Stomach (tissue), 9 donors: Measurements from ENCODE around the gene RELL2. TPM values are rescaled to one million over a fixed set of nuclear protein-coding genes. Genes with fewer than 3 reads are reported as not detected.

ENCODE experiments used
- DNase-seq, 2 donors: peaks; one replicate each; pipeline versions ENCODE4 v3.0.0 to v3.0.0-alpha.2; 2013 to 2019
- H3K27ac ChIP-seq, 5 donors: fragments of 200-600 bp in 4 of 5; sonication (generic) in 4 of 5; one replicate each; pipeline ENCODE4 v1.5.1; 2013 to 2019; ENCODE audit warnings: mild to moderate bottlenecking in 1 of 5, moderate library complexity in 1 of 5
- H3K27me3 ChIP-seq, 3 donors: fragments of 200-600 bp; sonication (generic); one replicate each; pipeline ENCODE4 v1.5.1; 2017 to 2019; ENCODE audit warnings: mixed run types in 1 of 3
- H3K36me3 ChIP-seq, 4 donors: fragments of 200-600 bp; sonication (generic); 1 replicate in 3 of 4; 2 replicates in 1 of 4; pipeline ENCODE4 v1.5.1; 2016 to 2019
- H3K4me1 ChIP-seq, 4 donors: fragments of 200-600 bp; sonication (generic); one replicate each; pipeline ENCODE4 v1.5.1; 2016 to 2019
- H3K4me3 ChIP-seq, 4 donors: fragments of 200-600 bp; sonication (generic) in 3 of 4; one replicate each; pipeline ENCODE4 v1.5.1; 2016 to 2019; ENCODE audit warnings: mild to moderate bottlenecking in 1 of 4
- H3K9me3 ChIP-seq, 4 donors: fragments of 200-600 bp; sonication (generic); one replicate each; pipeline ENCODE4 v1.5.1; 2016 to 2019
- EP300 ChIP-seq: sonication (generic); formaldehyde crosslinking; IDR thresholded peaks from one replicate; pipeline ENCODE4 v1.6.1; 2017; ENCODE audit warnings: antibody characterized with exemption
- POLR2A ChIP-seq, 4 donors: fragments of 450-650 bp; IDR thresholded peaks; one replicate each; pipeline ENCODE4 v1.6.1; 2016; ENCODE audit warnings: antibody characterized with exemption in 4 of 4, control low read depth in 2 of 4, mild to moderate bottlenecking in 1 of 4, moderate library complexity in 1 of 4
- POLR2AphosphoS5 ChIP-seq, 3 donors: sonication (generic); formaldehyde crosslinking; IDR thresholded peaks; one replicate each; pipeline ENCODE4 v1.6.1; 2016; ENCODE audit warnings: antibody characterized with exemption in 3 of 3
- WGBS, 5 donors: extraction: QIAGEN DNeasy Blood & Tissue Kit in 3 of 5; methylation state at CpG; one replicate each; pipeline versions ENCODE4 v1.1.5 to v1.1.7; 2013 to 2018; 5-methylcytosine and 5-hydroxymethylcytosine counted together
- intact Hi-C: fragments of 100-400 bp; cut with DNase I; formaldehyde crosslinking; loops from one replicate; pipeline ENCODE4 v1.15.1; 2023; ENCODE audit warnings: low total_unique reads
- polyA plus RNA-seq, 3 donors: library from polyadenylated mRNA; stranded (reverse); fragments of 200-250 nt; gene quantifications; one replicate each; pipeline ENCODE4 v1.2.3, GENCODE V29; 2013
- total RNA-seq, 5 donors: library from RNA; depleted of rRNA; stranded (reverse); fragments of >200 nt; gene quantifications; one replicate each; pipeline versions ENCODE4 v1.1.0 to v1.2.3, GENCODE V29; 2014 to 2016
- TF ChIP-seq, protein P1 (sequence below), 7 experiments: fragments of 450-650 bp in 4 of 7; fragments of 200-600 bp in 3 of 7; sonication (generic) in 3 of 7; IDR thresholded peaks; one replicate each; pipeline ENCODE4 v1.5.1; 2016 to 2019; ENCODE audit warnings: antibody characterized with exemption in 7 of 7, control low read depth in 2 of 7, mild to moderate bottlenecking in 1 of 7
- donor health status: healthy with polysubstance abuse.
- donor health status: Bipolar disorder and iron deficiency.
- donor health status: healthy.

The RELL2 gene
- total and polyA plus RNA-seq, 8 donors: 0.45 to 4.9 (median 1.2) TPM; not detected in 1

DNA sequence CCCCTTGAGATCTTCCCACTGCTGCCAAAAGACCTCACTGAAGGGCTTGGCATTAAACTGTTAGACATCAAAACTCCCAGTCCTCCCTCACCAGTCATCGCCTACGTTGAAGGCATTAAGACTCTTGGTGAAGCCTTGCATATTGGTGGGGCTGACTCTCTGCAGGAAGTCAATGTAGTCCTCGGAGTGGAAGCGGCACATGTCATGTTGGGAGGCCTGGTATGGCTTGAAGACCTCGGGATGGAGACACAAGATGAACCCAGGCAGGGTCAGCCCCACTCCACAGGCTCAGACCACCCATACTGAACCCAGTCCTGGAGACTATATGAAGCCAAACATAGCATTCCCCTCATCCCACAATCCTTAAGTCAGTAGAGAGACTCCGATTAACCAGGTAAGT lies 2.1 kb upstream of the RELL2 start:
- Histone ChIP-seq H3K27me3 (peaks cover 0 to 10% (median 0%) of the 10 kb centered on the region in 3 donors), H3K36me3 (peaks cover 2 to 22% (median 16%) of the 10 kb centered on the region in 4 donors), H3K4me1 (peaks cover 19 to 56% (median 44%) of the 10 kb centered on the region in 4 donors), H3K9me3 (no peaks in the 10 kb centered on the region), H3K4me3 (no peak overlapping the region), H3K27ac (no peak overlapping the region)
- TF ChIP-seq, protein P1, sequence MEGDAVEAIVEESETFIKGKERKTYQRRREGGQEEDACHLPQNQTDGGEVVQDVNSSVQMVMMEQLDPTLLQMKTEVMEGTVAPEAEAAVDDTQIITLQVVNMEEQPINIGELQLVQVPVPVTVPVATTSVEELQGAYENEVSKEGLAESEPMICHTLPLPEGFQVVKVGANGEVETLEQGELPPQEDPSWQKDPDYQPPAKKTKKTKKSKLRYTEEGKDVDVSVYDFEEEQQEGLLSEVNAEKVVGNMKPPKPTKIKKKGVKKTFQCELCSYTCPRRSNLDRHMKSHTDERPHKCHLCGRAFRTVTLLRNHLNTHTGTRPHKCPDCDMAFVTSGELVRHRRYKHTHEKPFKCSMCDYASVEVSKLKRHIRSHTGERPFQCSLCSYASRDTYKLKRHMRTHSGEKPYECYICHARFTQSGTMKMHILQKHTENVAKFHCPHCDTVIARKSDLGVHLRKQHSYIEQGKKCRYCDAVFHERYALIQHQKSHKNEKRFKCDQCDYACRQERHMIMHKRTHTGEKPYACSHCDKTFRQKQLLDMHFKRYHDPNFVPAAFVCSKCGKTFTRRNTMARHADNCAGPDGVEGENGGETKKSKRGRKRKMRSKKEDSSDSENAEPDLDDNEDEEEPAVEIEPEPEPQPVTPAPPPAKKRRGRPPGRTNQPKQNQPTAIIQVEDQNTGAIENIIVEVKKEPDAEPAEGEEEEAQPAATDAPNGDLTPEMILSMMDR (IDR thresholded peaks at IDR 0.05): no peak
- TF ChIP-seq EP300 (no peak), POLR2A (IDR thresholded peaks at IDR 0.05) (no peak), POLR2AphosphoS5 (IDR thresholded peaks at IDR 0.05) (no peak)
- 90 to 93% (median 93%) methylated on average over 6 of the region's 6 CpGs for WGBS, 5 donors
- DNase-seq: no peak
- intact Hi-C loops: no loop called here

DNA sequence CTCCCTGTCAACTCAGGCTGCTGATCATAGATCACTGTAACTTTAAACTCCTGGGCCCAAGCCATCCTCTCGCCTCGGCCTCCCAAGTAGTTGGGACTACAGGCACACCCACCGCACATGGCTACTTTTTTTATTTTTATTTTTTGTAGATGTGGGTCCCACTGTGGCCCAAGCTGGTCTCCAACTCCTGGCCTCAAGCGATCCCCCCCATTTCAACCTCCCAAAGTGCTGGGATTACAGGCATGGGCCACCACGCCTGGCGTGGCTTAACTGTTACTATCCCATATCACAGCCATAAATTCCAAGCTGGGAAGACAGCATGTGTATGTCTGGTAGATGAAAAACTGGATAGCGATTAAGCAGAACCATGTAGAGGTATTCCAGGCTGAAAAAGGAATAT lies 1.2 kb upstream of the RELL2 start:
- WGBS, 5 donors: 56 to 69% (median 65%) methylated on average over 7 of the region's 7 CpGs
- peaks cover 0 to 16% (median 12%) of the 10 kb centered on the region in 4 donors for H3K36me3 ChIP-seq
- H3K4me1 ChIP-seq: peaks cover 19 to 56% (median 44%) of the 10 kb centered on the region in 4 donors
- H3K4me3 ChIP-seq: peak overlapping the region; percentile 74 to 90 (median 82)
- intact Hi-C loops: no loop called here
- no peaks in the 10 kb centered on the region for H3K9me3 ChIP-seq
- peaks cover 0 to 10% (median 0%) of the 10 kb centered on the region in 3 donors for H3K27me3 ChIP-seq
- peak overlapping the region in 2 of 5 donors; percentile 86 to 87 for H3K27ac ChIP-seq
- DNase-seq: no peak
- TF ChIP-seq, protein P1 (IDR thresholded peaks at IDR 0.05): no peak
- TF ChIP-seq EP300 (no peak), POLR2AphosphoS5 (IDR thresholded peaks at IDR 0.05) (no peak)

DNA sequence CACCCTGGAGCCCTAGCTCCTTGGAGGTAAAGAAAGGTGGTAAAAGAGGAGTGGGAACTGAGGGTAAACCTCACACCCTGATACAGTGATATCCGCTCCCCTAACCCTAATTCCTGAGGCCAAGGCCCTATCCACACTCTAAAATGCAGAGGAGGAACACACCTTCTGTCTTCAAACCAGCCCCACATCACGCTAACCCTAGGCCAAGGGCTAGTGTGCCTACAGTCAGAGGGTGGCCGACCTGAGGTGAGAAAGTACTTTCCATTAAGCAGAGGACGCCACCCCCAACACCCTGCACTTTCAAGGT lies 738 bp upstream of the RELL2 start:
- TF ChIP-seq POLR2A (IDR thresholded peaks at IDR 0.05) (no peak), EP300 (no peak), POLR2AphosphoS5 (IDR thresholded peaks at IDR 0.05) (no peak)
- TF ChIP-seq, protein P1 (IDR thresholded peaks at IDR 0.05): no peak
- Histone ChIP-seq H3K27ac (peak overlapping the region; percentile 81 to 87 (median 86)), H3K4me1 (peaks cover 19 to 56% (median 44%) of the 10 kb centered on the region in 4 donors), H3K4me3 (peak overlapping the region; percentile 74 to 90 (median 82)), H3K27me3 (peaks cover 0 to 10% (median 0%) of the 10 kb centered on the region in 3 donors), H3K9me3 (no peaks in the 10 kb centered on the region), H3K36me3 (peaks cover 0 to 16% (median 14%) of the 10 kb centered on the region in 4 donors)
- no peak for DNase-seq
- intact Hi-C loops: no loop called here
- 4 to 7% (median 4%) methylated on average over 4 of the region's 4 CpGs for WGBS, 5 donors

DNA sequence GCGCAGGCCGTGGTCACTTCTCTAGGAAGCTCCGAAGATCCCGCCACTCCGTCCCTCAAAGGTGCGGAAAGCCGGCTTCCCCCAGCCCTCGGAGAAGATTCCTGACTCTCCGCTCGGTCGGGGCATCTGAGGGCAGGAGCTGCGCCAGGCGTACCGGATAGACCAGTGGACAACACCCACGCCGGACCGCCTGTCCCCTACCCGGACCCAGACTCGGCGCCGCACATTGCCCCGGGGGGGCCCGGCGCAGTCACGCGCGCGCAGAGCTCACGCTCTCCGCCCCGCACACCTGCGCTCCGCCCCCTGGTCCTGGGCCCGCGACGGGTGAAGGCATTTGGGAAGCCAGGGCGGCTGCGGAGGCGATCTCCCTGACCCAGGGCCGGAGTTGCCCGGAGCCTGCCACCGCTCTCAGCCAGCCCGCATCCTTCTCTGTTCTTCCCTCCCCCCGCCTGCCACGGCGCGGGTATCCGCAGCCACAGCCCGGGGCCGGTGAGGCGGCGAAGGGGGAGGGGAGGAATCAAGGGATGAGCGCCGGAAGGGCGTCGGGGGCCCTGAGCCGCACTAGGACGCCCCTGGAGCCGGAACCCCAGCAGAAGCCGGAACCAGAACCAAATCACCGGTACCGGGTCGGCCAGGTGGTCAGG lies 448 bp downstream of the RELL2 start:
- H3K4me3 ChIP-seq: peak overlapping the region; percentile 74 to 90 (median 82)
- H3K27ac ChIP-seq: peak overlapping the region; percentile 42 to 87 (median 86)
- H3K9me3 ChIP-seq: no peaks in the 10 kb centered on the region
- peaks cover 0 to 25% (median 18%) of the 10 kb centered on the region in 4 donors for H3K36me3 ChIP-seq
- no peak for TF ChIP-seq POLR2A (IDR thresholded peaks at IDR 0.05)
- 0 to 2% (median 1%) methylated on average over 42 to 63 of the region's 63 CpGs for WGBS, 5 donors
- peak; percentile 37 to 61 for DNase-seq
- H3K27me3 ChIP-seq: peaks cover 0 to 10% (median 0%) of the 10 kb centered on the region in 3 donors
- peaks cover 19 to 54% (median 41%) of the 10 kb centered on the region in 4 donors for H3K4me1 ChIP-seq
- intact Hi-C loops: no loop called here
